CD4-positive, alpha-beta memory T cell (primary cell): ENCODE results near the gene ALDOA. TPM values are rescaled to one million over a fixed set of nuclear protein-coding genes. Genes with fewer than 3 reads are reported as not detected.

Source experiments
- CTCF ChIA-PET: fragments of 350-600 bp; sonication (Branson Sonifier 250); formaldehyde crosslinking; loops from one replicate; lab custom pipeline; 2021; ENCODE audit warnings: inconsistent platforms; ENCODE audit not compliant: partially characterized antibody; lab: Charles Lee
- POLR2A ChIA-PET: fragments of 350-600 bp; sonication (Branson Sonifier 250); formaldehyde crosslinking; loops from one replicate; lab custom pipeline; 2021; ENCODE audit not compliant: partially characterized antibody; lab: Charles Lee
- DNase-seq, 5 donors: peaks; one replicate each; pipeline versions ENCODE4 v3.0.0 to v3.0.0-alpha.2; 2020 to 2022; ENCODE audit warnings: mixed read lengths in 1 of 5
- H3K27ac ChIP-seq: one replicate; pipeline ENCODE4 v1.7.0; 2013; ENCODE audit warnings: low read depth, low read length
- H3K27me3 ChIP-seq: 2 replicates; pipeline ENCODE4 v1.7.0; 2013; ENCODE audit warnings: mild to moderate bottlenecking, low read length, moderate library complexity; ENCODE audit not compliant: insufficient read depth
- H3K36me3 ChIP-seq: 2 replicates; pipeline ENCODE4 v1.7.0; 2013; ENCODE audit warnings: mild to moderate bottlenecking, low read length, moderate library complexity; ENCODE audit not compliant: insufficient read depth
- H3K4me1 ChIP-seq: 2 replicates; pipeline ENCODE4 v1.7.0; 2013; ENCODE audit warnings: mild to moderate bottlenecking, low read length, moderate library complexity; ENCODE audit not compliant: insufficient read depth
- H3K4me3 ChIP-seq, 2 donors: one replicate each; pipeline ENCODE4 v1.7.0; 2013; ENCODE audit warnings: low read length in 2 of 2, mild to moderate bottlenecking in 1 of 2
- H3K9me3 ChIP-seq, 2 donors: one replicate each; pipeline ENCODE4 v1.7.0; 2013; ENCODE audit warnings: low read length in 2 of 2, control low read depth in 1 of 2; ENCODE audit not compliant: control insufficient read depth in 1 of 2
- H3K27ac Mint-ChIP-seq, 7 donors: one replicate each; pipeline ENCODE4 v1.8.0; 2020 to 2021; ENCODE audit warnings: mixed read lengths in 7 of 7, mild to moderate bottlenecking in 6 of 7, inconsistent platforms in 3 of 7, moderate library complexity in 3 of 7
- H3K27me3 Mint-ChIP-seq, 2 donors: one replicate each; pipeline ENCODE4 v1.8.0; 2020 to 2021; ENCODE audit warnings: mixed read lengths in 2 of 2
- H3K36me3 Mint-ChIP-seq, 2 donors: one replicate each; pipeline ENCODE4 v1.8.0; 2020 to 2021; ENCODE audit warnings: mixed read lengths in 2 of 2, inconsistent platforms in 1 of 2, mild to moderate bottlenecking in 1 of 2
- H3K4me1 Mint-ChIP-seq, 4 donors: one replicate each; pipeline ENCODE4 v1.8.0; 2020 to 2021; ENCODE audit warnings: mixed read lengths in 4 of 4, mild to moderate bottlenecking in 1 of 4
- H3K4me3 Mint-ChIP-seq, 8 donors: one replicate each; pipeline ENCODE4 v1.8.0; 2020 to 2021; ENCODE audit warnings: mixed read lengths in 8 of 8, mild to moderate bottlenecking in 7 of 8, moderate library complexity in 6 of 8, inconsistent platforms in 3 of 8
- H3K9me3 Mint-ChIP-seq, 8 donors: one replicate each; pipeline ENCODE4 v1.8.0; 2020 to 2021; ENCODE audit warnings: mixed read lengths in 8 of 8, mild to moderate bottlenecking in 5 of 8, inconsistent platforms in 3 of 8, moderate library complexity in 1 of 8
- intact Hi-C: fragments of 100-400 bp; cut with micrococcal nuclease; formaldehyde crosslinking; loops from one replicate; pipeline ENCODE4 v1.15.1; 2023
- polyA plus RNA-seq, 2 donors: library from polyadenylated mRNA; unstranded; fragments of 300-500 nt; fragmentation: Illumina TruSeq; gene quantifications; one replicate each; pipeline ENCODE4 v1.2.3, GENCODE V29; 2021
- total RNA-seq, 2 experiments: library from RNA; stranded (reverse); gene quantifications; one replicate each; pipeline ENCODE4 v1.2.3, GENCODE V29; 2021

ALDOA gene
- total and polyA plus RNA-seq, 4 experiments from 2014 or later: 558 to 1,115 (median 811) TPM

DNA sequence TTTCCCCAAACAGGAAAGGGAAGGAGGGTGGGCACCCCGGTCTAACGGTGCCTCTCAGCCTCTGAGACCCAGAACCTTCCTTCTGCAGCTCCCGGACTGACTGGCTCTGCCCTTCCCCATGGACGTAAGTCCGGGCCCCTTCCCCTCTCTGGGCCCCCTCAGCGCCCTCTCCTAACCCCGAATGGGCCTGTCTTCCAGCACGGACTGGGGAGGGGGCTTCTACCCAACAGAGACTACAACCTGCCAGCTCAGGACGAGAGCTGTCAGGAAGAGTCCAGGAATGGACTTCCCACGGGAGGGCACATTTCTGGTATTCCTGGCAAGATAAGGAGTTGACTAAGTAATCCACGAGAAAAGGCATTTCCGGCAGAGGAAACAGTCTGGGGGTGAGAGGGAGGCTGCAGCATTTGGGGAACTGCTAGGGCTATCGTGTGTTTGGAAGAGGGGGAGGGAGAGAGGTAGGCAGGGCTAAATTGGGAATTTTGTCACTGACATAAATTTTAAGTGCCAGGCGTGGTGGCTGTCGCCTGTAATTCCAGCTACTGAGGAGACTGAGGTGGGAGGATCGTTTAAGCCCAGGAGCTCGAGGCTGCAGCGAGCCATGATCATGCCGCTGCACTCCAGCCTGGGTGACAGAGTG is 12.1 kb upstream of the ALDOA start:
- Histone ChIP-seq H3K36me3 (no peaks in the 10 kb centered on the region), H3K4me1 (peaks cover 21% of the 10 kb centered on the region), H3K4me3 (peak overlapping the region; percentile 23 to 64), H3K9me3 (no peaks in the 10 kb centered on the region), H3K27me3 (no peaks in the 10 kb centered on the region), H3K27ac (no peak overlapping the region)
- peak overlapping the region; percentile 63 to 93 (median 74) for H3K4me3 Mint-ChIP-seq
- ChIA-PET CTCF (interaction anchor here (0.6 to 4.1 kb wide), 4 partner anchors 10 to 206 kb away, joined by 3 to 21 read pairs (median 4); partner anchors contain the start of genes ALDOA and TLCD3B), POLR2A (interaction anchor here (0.9 to 5.0 kb wide), 5 partner anchors 11 to 133 kb away, joined by 3 to 91 read pairs (median 3); partner anchors contain the start of genes ALDOA, PPP4C and TBX6)
- H3K36me3 Mint-ChIP-seq: peaks cover 0 to 1% of the 10 kb centered on the region in 2 donors
- peaks cover 0 to 2% (median 0%) of the 10 kb centered on the region in 8 donors for H3K9me3 Mint-ChIP-seq
- H3K4me1 Mint-ChIP-seq: peaks cover 10 to 31% (median 23%) of the 10 kb centered on the region in 4 donors
- intact Hi-C loops: loop anchor here (1.0 kb wide), 2 partner anchors 12 to 38 kb away; partner anchors contain the start of genes ALDOA and TBX6
- no peaks in the 10 kb centered on the region for H3K27me3 Mint-ChIP-seq
- H3K27ac Mint-ChIP-seq: peak overlapping the region in 6 of 7 donors; percentile 25 to 87 (median 72)
- no peak for DNase-seq

- H3K27ac Mint-ChIP-seq: peak overlapping the region in 4 of 7 donors; percentile 52 to 83 (median 66)
- POLR2A ChIA-PET: interaction anchor here (1.0 to 5.0 kb wide), 6 partner anchors 10 to 131 kb away, joined by 3 to 91 read pairs (median 4); partner anchors contain the start of genes ALDOA, CORO1A and TBX6
Observed at GRCh38 chr16:30054451-30054850, 11.1 kb upstream of the ALDOA start.

GRCh38 chr16:30054959-30055553 is 10.5 kb upstream of the ALDOA start:
- peaks cover 0 to 1% of the 10 kb centered on the region in 2 donors for H3K36me3 Mint-ChIP-seq
- Histone ChIP-seq H3K27me3 (no peaks in the 10 kb centered on the region), H3K4me1 (peaks cover 21% of the 10 kb centered on the region), H3K4me3 (no peak overlapping the region), H3K36me3 (no peaks in the 10 kb centered on the region), H3K9me3 (no peaks in the 10 kb centered on the region), H3K27ac (no peak overlapping the region)
- H3K9me3 Mint-ChIP-seq: peaks cover 0 to 2% (median 0%) of the 10 kb centered on the region in 8 donors
- no peaks in the 10 kb centered on the region for H3K27me3 Mint-ChIP-seq
- H3K4me3 Mint-ChIP-seq: peak overlapping the region in 7 of 8 donors; percentile 51 to 77 (median 70)
- intact Hi-C loops: no loop called here
- DNase-seq: peak; percentile 36 to 51 (median 44)
- H3K4me1 Mint-ChIP-seq: peaks cover 10 to 31% (median 23%) of the 10 kb centered on the region in 4 donors
- ChIA-PET CTCF (interaction anchor here (0.8 to 4.1 kb wide), 17 partner anchors 8 to 377 kb away, joined by 3 to 26 read pairs (median 4); partner anchors contain the start of genes ALDOA, PPP4C, QPRT and TBX6), POLR2A (interaction anchor here (1.0 to 5.0 kb wide), 7 partner anchors 10 to 131 kb away, joined by 3 to 91 read pairs (median 4); partner anchors contain the start of genes ALDOA, CORO1A and TBX6)
- H3K27ac Mint-ChIP-seq: peak overlapping the region in 6 of 7 donors; percentile 38 to 83 (median 64)

More at GRCh38 chr16:30054451-30054850, 11.1 kb upstream of the ALDOA start:
- H3K27me3 ChIP-seq: no peaks in the 10 kb centered on the region
- Mint-ChIP-seq H3K4me1 (peaks cover 10 to 31% (median 23%) of the 10 kb centered on the region in 4 donors), H3K9me3 (peaks cover 0 to 2% (median 0%) of the 10 kb centered on the region in 8 donors), H3K4me3 (peak overlapping the region in 7 of 8 donors; percentile 28 to 75 (median 59)), H3K27me3 (no peaks in the 10 kb centered on the region), H3K36me3 (peaks cover 0 to 1% of the 10 kb centered on the region in 2 donors)
- H3K4me3 ChIP-seq: no peak overlapping the region
- no peak overlapping the region for H3K27ac ChIP-seq
- intact Hi-C loops: no loop called here
- no peaks in the 10 kb centered on the region for H3K9me3 ChIP-seq
- no peaks in the 10 kb centered on the region for H3K36me3 ChIP-seq
- CTCF ChIA-PET: interaction anchor here (0.8 to 4.1 kb wide), 10 partner anchors 9 to 376 kb away, joined by 3 to 26 read pairs (median 6); partner anchors contain the start of genes ALDOA, PPP4C, QPRT and TBX6
- H3K4me1 ChIP-seq: peaks cover 21% of the 10 kb centered on the region
- DNase-seq: no peak

DNA sequence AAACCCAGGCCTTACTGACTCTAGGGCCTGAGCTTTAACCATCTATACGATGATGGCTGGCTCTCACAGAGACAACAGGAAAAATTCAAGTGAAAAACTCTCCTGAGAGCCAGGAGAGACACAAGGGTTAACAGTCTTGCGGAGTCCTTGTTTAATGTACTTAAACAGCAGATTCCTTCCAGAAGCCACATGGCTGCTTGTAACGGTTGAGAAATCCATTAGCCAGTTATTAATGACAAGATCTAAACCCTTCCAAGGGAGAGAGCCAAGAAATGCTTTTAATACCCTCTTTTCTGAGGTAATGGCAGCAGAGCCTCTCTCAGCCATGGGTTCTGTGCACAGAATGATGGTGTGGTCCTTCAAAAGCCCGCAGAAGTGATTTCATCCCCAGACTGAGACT is 5.2 kb upstream of the ALDOA start:
- intact Hi-C loops: no loop called here
- peaks cover 0 to 8% of the 10 kb centered on the region in 2 donors for H3K36me3 Mint-ChIP-seq
- peaks cover 4 to 24% (median 8%) of the 10 kb centered on the region in 4 donors for H3K4me1 Mint-ChIP-seq
- peak overlapping the region in 1 of 7 donors; percentile 59 for H3K27ac Mint-ChIP-seq
- no peak overlapping the region for H3K4me3 ChIP-seq
- H3K36me3 ChIP-seq: no peaks in the 10 kb centered on the region
- H3K9me3 ChIP-seq: no peaks in the 10 kb centered on the region
- no peaks in the 10 kb centered on the region for H3K27me3 Mint-ChIP-seq
- CTCF ChIA-PET: no interaction called here
- H3K27me3 ChIP-seq: no peaks in the 10 kb centered on the region
- POLR2A ChIA-PET: no interaction called here
- DNase-seq: no peak
- peaks cover 13% of the 10 kb centered on the region for H3K4me1 ChIP-seq
- no peak overlapping the region for H3K27ac ChIP-seq
- H3K4me3 Mint-ChIP-seq: peak overlapping the region in 1 of 8 donors; percentile 39
- H3K9me3 Mint-ChIP-seq: peaks cover 0 to 2% (median 0%) of the 10 kb centered on the region in 8 donors

DNA sequence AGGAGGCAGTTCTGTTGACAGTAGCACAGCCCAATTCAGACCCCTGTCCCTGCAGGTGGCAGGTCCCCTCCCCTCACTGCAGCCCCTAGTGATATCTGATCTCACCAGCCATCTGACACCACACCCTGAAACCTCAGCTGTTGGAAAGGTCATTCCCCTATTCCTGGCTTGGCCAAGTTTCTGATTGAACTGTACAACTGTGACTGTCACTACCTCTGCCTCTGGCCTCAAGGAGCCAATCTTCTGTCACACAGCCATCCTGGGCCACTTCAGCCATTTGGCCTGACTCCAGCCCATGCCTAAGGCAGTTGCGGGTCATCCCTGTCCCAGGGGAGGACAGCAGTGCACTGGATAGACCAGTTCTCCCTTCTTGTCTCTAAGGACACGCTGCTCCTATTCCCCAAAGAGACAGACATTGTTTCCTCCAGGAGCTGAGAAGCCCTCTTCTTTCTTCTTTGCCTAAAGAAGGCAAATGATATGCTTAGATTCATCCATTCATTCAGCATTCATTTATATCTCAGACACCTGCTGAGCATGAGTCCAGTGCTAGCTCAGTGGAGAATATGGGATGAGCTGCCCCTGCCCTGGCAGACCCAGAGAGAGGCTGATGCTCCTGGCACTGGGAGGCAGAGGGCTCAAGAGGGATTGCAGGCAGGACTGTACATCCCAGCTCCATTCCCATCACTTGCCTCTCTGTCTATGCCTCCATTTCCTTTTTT is 4.6 kb upstream of the ALDOA start:
- Mint-ChIP-seq H3K4me3 (peak overlapping the region in 1 of 8 donors; percentile 39), H3K4me1 (peaks cover 3 to 25% (median 8%) of the 10 kb centered on the region in 4 donors), H3K9me3 (peaks cover 0 to 2% (median 0%) of the 10 kb centered on the region in 8 donors), H3K27ac (peak overlapping the region in 2 of 7 donors; percentile 35 to 59), H3K27me3 (no peaks in the 10 kb centered on the region), H3K36me3 (peaks cover 0 to 13% of the 10 kb centered on the region in 2 donors)
- no peaks in the 10 kb centered on the region for H3K36me3 ChIP-seq
- ChIA-PET CTCF (interaction anchor here (0.9 kb wide), 1 partner anchor 18 kb away, joined by 3 read pairs; no protein-coding TSS in a partner anchor), POLR2A (interaction anchor here (1.6 kb wide), 1 partner anchor 32 kb away, joined by 7 read pairs; no protein-coding TSS in a partner anchor)
- no peaks in the 10 kb centered on the region for H3K9me3 ChIP-seq
- H3K4me1 ChIP-seq: peaks cover 8% of the 10 kb centered on the region
- intact Hi-C loops: no loop called here
- no peak overlapping the region for H3K4me3 ChIP-seq
- H3K27me3 ChIP-seq: no peaks in the 10 kb centered on the region
- no peak for DNase-seq
- H3K27ac ChIP-seq: no peak overlapping the region

GRCh38 chr16:30063278-30063892 is 2.2 kb upstream of the ALDOA start:
- Histone ChIP-seq H3K4me1 (peaks cover 28% of the 10 kb centered on the region), H3K27ac (peak overlapping the region; percentile 94), H3K27me3 (no peaks in the 10 kb centered on the region), H3K36me3 (peaks cover 18% of the 10 kb centered on the region), H3K9me3 (no peaks in the 10 kb centered on the region), H3K4me3 (peak overlapping the region in 1 of 2 donors; percentile 77)
- intact Hi-C loops: no loop called here
- Mint-ChIP-seq H3K27ac (peak overlapping the region; percentile 95 to 100 (median 99)), H3K4me1 (peaks cover 14 to 45% (median 22%) of the 10 kb centered on the region in 4 donors), H3K36me3 (peaks cover 16 to 32% of the 10 kb centered on the region in 2 donors), H3K4me3 (peak overlapping the region; percentile 15 to 100 (median 99)), H3K27me3 (no peaks in the 10 kb centered on the region), H3K9me3 (no peaks in the 10 kb centered on the region)
- CTCF ChIA-PET: interaction anchor here (0.7 to 4.8 kb wide), 8 partner anchors 8 to 67 kb away, joined by 3 to 48 read pairs (median 4); partner anchors contain the start of gene TBX6
- POLR2A ChIA-PET: interaction anchor here (1.2 to 20.4 kb wide), 6 partner anchors 9 to 361 kb away, joined by 3 to 404 read pairs (median 52); partner anchors contain the start of genes CORO1A, MAPK3, PAGR1 and TBX6
- DNase-seq: no peak
